GM12891 (cell line): Measurements from ENCODE around the gene ELOVL4.

ENCODE experiments used
- DNase-seq: peaks from one replicate; pipeline ENCODE4 v3.0.0; 2011; ENCODE audit warnings: low spot score; ENCODE audit not compliant: insufficient read length
- FAIRE-seq: peaks from 2 replicates; lab custom pipeline; 2011; peaks lifted over from hg19 to GRCh38; lab: Jason Lieb, UNC
- PAX5 ChIP-seq: IDR thresholded peaks from 2 replicates; pipeline ENCODE4 v1.6.1; 2011; ENCODE audit warnings: low read length, moderate library complexity, mild to moderate bottlenecking; ENCODE audit not compliant: insufficient read depth, severe bottlenecking
- POLR2A ChIP-seq: IDR thresholded peaks from 2 replicates; pipeline ENCODE4 v1.6.1; 2011; ENCODE audit warnings: low read depth, low read length, control low read depth
- POLR2AphosphoS5 ChIP-seq: IDR thresholded peaks from 2 replicates; pipeline ENCODE4 v1.6.1; 2011; ENCODE audit warnings: low read depth, low read length, control low read depth
- POU2F2 ChIP-seq: IDR thresholded peaks from 2 replicates; pipeline ENCODE4 v1.6.1; 2011; ENCODE audit warnings: low read depth, mild to moderate bottlenecking, control low read depth, low read length, moderate library complexity
- SPI1 ChIP-seq: IDR thresholded peaks from 2 replicates; pipeline ENCODE4 v1.6.1; 2011; ENCODE audit warnings: low read depth, low read length, control low read depth
- TAF1 ChIP-seq: IDR thresholded peaks from 2 replicates; pipeline ENCODE4 v1.6.1; 2011; ENCODE audit warnings: low read depth, low read length, control low read depth

ELOVL4 gene

GRCh38 chr6:79923270-79923669, 24.1 kb downstream of the ELOVL4 start:
- no peak for DNase-seq
- FAIRE-seq: no peak
- TF ChIP-seq POU2F2: no peak
- no peak for TF ChIP-seq POLR2AphosphoS5
- no peak for TF ChIP-seq SPI1

GRCh38 chr6:79922018-79922417, 25.3 kb downstream of the ELOVL4 start:
- DNase-seq: no peak
- no peak for FAIRE-seq
- TF ChIP-seq POLR2AphosphoS5 (no peak), POU2F2 (no peak)

- no peak for FAIRE-seq
Observed at GRCh38 chr6:79913369-79913768, 34.0 kb downstream of the ELOVL4 start.

GRCh38 chr6:79911992-79912391, 35.4 kb downstream of the ELOVL4 start:
- DNase-seq (no peak), FAIRE-seq (no peak)
- no peak for TF ChIP-seq POLR2A
- TF ChIP-seq PAX5: no peak
- no peak for TF ChIP-seq POLR2AphosphoS5
- TF ChIP-seq TAF1: no peak
- TF ChIP-seq SPI1: no peak

More at GRCh38 chr6:79913369-79913768, 34.0 kb downstream of the ELOVL4 start:
- DNase-seq: no peak
- TF ChIP-seq POLR2A (no peak), POU2F2 (no peak), PAX5 (no peak), TAF1 (no peak)

- FAIRE-seq (no peak), DNase-seq (no peak)
- TF ChIP-seq PAX5: no peak
- no peak for TF ChIP-seq POLR2AphosphoS5
- TF ChIP-seq POLR2A: no peak
- TF ChIP-seq SPI1: no peak
- no peak for TF ChIP-seq TAF1
- no peak for TF ChIP-seq POU2F2
Observed at GRCh38 chr6:79909517-79909916, 37.8 kb downstream of the ELOVL4 start.

GRCh38 chr6:79902046-79902445, 45.3 kb downstream of the ELOVL4 start:
- FAIRE-seq (no peak), DNase-seq (no peak)
- TF ChIP-seq SPI1 (no peak), TAF1 (no peak), POLR2A (no peak), PAX5 (no peak), POLR2AphosphoS5 (no peak), POU2F2 (no peak)

- TF ChIP-seq PAX5 (no peak), POLR2AphosphoS5 (no peak), POLR2A (no peak), TAF1 (no peak), POU2F2 (no peak), SPI1 (no peak)
- no peak for DNase-seq
- no peak for FAIRE-seq
Observed at GRCh38 chr6:79898076-79898475, 49.3 kb downstream of the ELOVL4 start.

- FAIRE-seq: no peak
- no peak for TF ChIP-seq PAX5
- no peak for TF ChIP-seq TAF1
- DNase-seq: no peak
Observed at GRCh38 chr6:79896075-79896449, 51.3 kb downstream of the ELOVL4 start.

- FAIRE-seq (no peak), DNase-seq (no peak)
- TF ChIP-seq POLR2A: no peak
- no peak for TF ChIP-seq POLR2AphosphoS5
- TF ChIP-seq PAX5: no peak
- TF ChIP-seq TAF1: no peak
- no peak for TF ChIP-seq SPI1
- TF ChIP-seq POU2F2: no peak
Observed at GRCh38 chr6:79895382-79896074, 51.8 kb downstream of the ELOVL4 start.

- TF ChIP-seq POLR2A (no peak), PAX5 (no peak), POLR2AphosphoS5 (no peak), SPI1 (no peak), POU2F2 (no peak), TAF1 (no peak)
- no peak for FAIRE-seq
Observed at GRCh38 chr6:79894939-79895338, 52.4 kb downstream of the ELOVL4 start.

GRCh38 chr6:79888587-79888986, 58.8 kb downstream of the ELOVL4 start:
- DNase-seq: no peak
- no peak for TF ChIP-seq POU2F2
- no peak for TF ChIP-seq POLR2A
- no peak for TF ChIP-seq PAX5
- TF ChIP-seq SPI1: no peak
- no peak for TF ChIP-seq POLR2AphosphoS5
- TF ChIP-seq TAF1: no peak

More at GRCh38 chr6:79894939-79895338, 52.4 kb downstream of the ELOVL4 start:
- DNase-seq: no peak

More at GRCh38 chr6:79888587-79888986, 58.8 kb downstream of the ELOVL4 start:
- no peak for FAIRE-seq
